HG03457 (cell line): Measurements from ENCODE around the gene RHOJ.
"Not testable (repeated sequence)": the region's sequence is repeated elsewhere in the genome, so short reads cannot be mapped to it uniquely, and the experiment has no call there.

ENCODE experiments used
- ATAC-seq: cut with Tn5 transposase; IDR thresholded peaks from one replicate; pipeline ENCODE4 v1.9.1; 2021; ENCODE audit warnings: moderate number of reproducible peaks; ENCODE audit not compliant: unreplicated experiment

RHOJ gene

DNA sequence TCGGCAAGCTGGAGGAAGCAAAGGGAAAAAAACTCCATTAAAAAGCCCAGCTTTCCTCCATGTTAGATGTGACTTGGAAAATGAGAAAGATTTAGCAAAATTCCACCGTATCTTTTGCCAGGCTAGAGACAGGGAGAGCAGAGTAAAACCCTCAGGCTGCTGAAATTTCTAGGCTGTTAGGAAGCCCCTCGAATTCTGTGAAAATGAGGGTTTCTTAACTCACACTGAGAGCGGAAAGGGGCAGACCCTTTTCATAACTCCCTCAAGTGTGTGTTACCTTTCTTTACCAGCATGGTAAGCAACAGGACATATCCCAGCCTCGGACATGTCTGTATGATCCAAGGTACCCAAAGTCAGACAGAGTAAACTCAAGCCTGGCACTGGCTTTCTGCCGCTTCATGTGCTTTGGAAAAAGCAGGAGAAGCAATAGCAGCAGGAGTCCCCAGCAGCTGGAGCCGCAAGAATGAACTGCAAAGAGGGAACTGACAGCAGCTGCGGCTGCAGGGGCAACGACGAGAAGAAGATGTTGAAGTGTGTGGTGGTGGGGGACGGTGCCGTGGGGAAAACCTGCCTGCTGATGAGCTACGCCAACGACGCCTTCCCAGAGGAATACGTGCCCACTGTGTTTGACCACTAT, at the start of gene RHOJ:
Gene RHOJ (plus strand): TSS at position 37 of the 637 bp plus-strand sequence. CDS start 427 bp downstream, at position 464.
- ATAC-seq = no peak

- no peak for ATAC-seq
These were observed 48.6 kb upstream of the RHOJ start for GRCh38 chr14:63155511-63156185.

DNA sequence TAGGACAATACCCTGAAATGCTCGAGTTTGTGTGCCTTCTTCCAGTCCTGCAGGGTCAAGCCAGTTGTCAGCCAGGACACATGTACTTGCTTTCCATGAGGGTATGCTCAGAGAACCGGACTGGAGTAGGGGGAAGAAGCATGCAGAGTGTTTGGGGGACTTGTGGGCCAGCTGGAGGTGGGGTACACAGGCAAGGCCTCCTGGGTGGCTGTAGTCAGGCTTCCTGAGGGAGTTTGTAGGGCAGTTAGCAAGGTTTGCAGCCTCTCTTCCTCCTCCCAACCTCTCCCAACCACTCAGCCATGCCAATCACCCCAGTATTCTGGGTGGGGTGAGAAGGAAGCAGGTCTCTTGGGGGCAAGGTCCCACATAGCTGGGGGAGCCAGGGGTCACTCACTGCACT, 47.0 kb upstream of the RHOJ start:
- ATAC-seq = no peak

- ATAC-seq = no peak
These were observed 40.9 kb upstream of the RHOJ start for GRCh38 chr14:63163306-63163705.

- ATAC-seq = no peak
These were observed 40.0 kb upstream of the RHOJ start for GRCh38 chr14:63164108-63164683.

- not testable (repeated sequence) for ATAC-seq
These were observed 39.0 kb upstream of the RHOJ start for GRCh38 chr14:63165267-63165666.

GRCh38 chr14:63167044-63167443, 37.2 kb upstream of the RHOJ start:
- ATAC-seq = no peak

DNA sequence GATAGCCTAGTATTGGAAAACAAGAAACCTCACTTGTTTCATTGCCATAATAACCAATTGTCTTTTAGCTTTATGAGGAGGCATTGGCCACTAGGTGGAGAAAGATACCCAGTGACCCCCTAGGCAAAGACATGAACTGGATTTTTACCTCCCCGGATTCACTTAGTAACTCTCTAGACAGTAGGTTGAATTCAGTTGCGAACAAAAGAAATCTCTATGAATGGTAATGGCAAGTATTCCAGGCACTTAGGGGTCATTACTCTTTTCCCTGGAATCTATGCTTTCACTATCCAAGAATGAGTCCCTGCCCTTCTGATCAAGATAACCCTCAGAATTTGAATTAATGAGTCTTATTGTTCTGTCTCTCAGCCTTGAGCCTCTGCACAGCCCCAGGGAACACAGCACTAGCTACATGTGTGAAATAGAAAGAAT, 29.5 kb upstream of the RHOJ start:
- ATAC-seq = no peak

DNA sequence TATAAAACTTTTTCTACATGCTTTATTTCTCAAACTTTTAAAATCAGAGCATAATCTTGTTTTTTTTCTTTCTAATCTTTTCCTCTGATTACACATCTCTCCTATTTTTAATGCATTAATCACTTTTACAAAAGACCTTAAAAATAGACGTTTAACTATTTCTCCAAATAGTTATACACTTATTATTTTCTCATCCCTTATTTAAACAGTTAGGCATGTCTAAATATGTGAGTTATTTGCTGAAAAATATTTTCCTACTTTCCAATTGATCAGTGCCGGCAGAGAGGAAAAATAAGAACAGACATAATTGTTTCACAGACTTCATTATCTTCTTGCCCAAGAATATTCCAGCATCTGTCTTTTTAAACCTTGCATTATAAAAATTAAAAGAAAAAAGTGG, 28.7 kb upstream of the RHOJ start:
- no peak for ATAC-seq

GRCh38 chr14:63178912-63179311, 25.3 kb upstream of the RHOJ start:
- no peak for ATAC-seq

GRCh38 chr14:63179383-63179782, 24.9 kb upstream of the RHOJ start:
- no peak for ATAC-seq

DNA sequence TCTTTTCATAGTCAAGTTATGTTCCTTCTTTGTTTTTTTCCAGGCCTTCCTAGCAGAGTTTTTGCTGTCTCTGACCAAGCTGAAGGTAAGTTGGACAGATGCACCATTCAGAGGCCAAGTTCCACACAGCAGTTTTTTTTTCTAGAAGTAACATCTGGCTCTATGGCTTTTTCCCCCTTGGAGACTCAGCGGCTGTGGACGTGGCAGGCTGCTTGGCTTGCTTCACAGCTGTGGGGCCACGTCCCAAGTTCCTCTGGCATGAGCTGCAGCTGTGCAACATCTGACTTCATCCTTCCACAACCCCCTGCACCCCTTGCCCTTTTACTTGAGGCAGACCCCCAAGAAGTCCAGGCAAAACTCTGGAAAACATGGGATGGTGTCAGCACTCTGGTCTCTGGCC, 24.2 kb upstream of the RHOJ start:
- ATAC-seq = no peak

DNA sequence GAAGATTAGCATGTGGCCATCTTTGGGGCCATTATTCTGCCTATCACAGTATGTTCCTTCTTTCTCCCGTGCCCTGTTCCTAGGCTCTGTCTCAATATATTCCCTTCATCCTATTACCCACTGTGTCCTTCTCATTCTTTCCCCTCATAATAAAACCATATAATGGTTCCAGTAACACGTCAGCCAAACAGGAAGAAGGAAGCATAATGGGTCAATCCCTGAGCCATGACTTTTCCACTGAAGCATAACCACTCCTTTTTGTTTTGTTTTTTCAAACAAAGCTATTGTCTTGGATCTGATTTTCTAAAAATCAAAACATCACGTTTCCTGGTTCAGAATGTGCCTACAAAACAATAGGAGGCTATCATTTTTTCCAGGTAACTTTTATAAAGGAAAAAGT, 21.3 kb upstream of the RHOJ start:
- ATAC-seq = no peak

GRCh38 chr14:63186453-63186852, 17.8 kb upstream of the RHOJ start:
- no peak for ATAC-seq

- ATAC-seq = no peak
These were observed 13.0 kb upstream of the RHOJ start for GRCh38 chr14:63191211-63191610.

- no peak for ATAC-seq
These were observed 12.2 kb upstream of the RHOJ start for GRCh38 chr14:63192085-63192484.

- no peak for ATAC-seq
These were observed 11.0 kb upstream of the RHOJ start for GRCh38 chr14:63193236-63193635.

GRCh38 chr14:63200035-63200740, 4.1 kb upstream of the RHOJ start:
- ATAC-seq = no peak

DNA sequence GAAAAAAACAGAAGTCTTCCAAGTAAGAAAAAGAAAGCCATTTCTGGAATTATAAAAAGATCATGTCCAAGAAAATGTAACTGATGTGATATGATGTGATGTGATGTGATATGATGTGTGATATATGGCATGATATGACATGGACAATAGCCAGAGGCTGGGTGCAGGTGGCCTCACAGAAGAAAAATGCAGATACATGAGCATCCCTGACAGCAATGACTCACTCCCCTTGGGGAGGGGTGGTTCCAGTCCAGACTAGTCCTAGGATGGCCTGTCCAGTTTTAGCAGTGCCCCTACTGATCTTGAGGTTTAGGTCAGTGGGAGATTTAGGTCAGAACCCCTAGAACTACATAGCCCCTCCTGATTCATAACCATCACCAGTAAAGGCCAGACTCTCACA, 3.5 kb upstream of the RHOJ start:
- ATAC-seq = no peak

- no peak for ATAC-seq
These were observed 1.2 kb upstream of the RHOJ start for GRCh38 chr14:63203015-63203414.

GRCh38 chr14:63203618-63204406, 431 bp upstream of the RHOJ start:
- ATAC-seq = no peak
